HT1080 (cell line): ENCODE measurements around the gene HID1. TPM values are rescaled to one million over a fixed set of nuclear protein-coding genes. Genes with fewer than 3 reads are reported as not detected.

Experiments used
- DNase-seq: peaks from one replicate; pipeline ENCODE4 v3.0.0-alpha.2; 2015; ENCODE audit warnings: low read depth
- total RNA-seq: library from RNA; depleted of rRNA; stranded (reverse); fragments of >200 nt; shearing (Covaris generic); gene quantifications from 2 replicates; pipeline ENCODE4 v1.2.3, GENCODE V29; 2014

The HID1 gene
- total RNA-seq, 1 experiment from 2014 or later: 1.8 TPM

DNA sequence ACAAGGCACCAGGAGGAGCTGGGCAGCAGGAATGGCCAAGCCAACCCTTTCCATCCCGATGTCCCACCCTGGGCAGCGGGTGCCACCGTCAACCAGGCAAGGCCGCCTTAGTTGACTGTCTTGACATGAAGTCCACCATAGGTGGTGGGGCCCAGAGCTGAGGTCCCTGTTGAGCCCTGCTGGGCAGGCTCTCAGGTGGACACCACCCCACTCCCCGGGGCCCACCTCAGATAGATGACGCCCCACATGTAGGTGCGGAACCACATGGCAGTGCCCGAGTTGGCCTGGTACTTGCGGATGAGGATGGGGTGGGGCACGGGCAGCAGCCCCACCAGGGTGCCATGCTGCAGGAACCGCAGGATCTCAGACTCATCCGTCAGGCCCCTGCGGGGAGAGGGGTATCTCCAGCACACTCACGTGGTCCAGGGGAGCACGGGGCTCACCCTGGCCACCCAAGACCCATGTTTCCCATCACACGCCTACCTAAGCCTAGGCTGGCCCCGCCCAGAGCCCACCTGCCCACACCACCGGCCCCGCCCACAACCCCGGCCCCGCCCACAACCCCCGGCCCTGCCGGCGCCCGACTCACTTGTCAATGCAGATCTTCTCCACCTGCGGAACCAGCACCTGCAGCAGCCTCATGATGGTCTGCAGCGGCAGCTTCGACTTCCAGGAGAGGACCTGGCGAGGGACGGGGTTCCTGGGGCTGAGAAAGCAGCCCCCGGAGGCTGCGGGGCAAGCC lies 20.7 kb downstream of the HID1 start:
- no peak for DNase-seq

DNA sequence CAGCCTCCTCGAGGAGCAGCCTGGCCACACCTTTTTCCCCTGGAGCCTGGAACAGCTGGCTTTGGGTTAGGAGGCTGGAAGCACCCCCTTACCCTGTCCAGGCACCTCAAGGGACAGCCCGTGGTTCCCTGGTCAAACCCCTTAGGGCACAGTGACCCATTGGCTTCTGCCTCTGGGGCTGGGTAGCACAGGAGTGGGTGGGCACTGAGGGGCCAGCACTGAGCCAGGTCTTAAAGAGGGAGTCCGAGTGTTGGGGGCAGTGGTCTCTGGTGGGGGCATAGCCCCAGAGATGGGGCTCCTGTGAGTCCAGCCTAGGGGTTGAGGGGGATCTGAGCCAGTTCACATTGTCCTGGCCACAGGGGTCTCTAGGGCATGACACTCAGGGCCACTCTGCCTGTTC lies 21.5 kb downstream of the HID1 start:
- no peak for DNase-seq

DNA sequence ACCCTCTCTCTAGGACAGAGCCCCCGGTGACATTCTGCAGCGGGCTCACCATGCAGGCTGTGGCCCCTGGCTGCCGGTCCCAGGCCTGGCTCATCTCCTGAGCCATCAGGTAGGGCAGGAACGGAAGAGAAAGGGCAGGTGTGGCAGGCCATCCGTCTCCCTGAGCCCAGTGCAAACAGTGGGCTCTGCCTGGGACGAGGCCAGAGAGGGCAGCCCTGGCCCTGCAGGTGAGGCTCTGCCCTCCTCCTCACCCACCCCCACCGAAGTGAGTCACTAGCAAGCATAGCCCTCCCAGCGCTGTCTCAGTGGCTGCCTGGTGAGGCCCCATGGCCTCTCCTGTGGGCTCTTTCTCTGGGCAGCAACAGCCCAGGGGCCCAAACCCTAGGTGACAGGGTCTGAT lies 22.4 kb downstream of the HID1 start:
- DNase-seq: no peak

DNA sequence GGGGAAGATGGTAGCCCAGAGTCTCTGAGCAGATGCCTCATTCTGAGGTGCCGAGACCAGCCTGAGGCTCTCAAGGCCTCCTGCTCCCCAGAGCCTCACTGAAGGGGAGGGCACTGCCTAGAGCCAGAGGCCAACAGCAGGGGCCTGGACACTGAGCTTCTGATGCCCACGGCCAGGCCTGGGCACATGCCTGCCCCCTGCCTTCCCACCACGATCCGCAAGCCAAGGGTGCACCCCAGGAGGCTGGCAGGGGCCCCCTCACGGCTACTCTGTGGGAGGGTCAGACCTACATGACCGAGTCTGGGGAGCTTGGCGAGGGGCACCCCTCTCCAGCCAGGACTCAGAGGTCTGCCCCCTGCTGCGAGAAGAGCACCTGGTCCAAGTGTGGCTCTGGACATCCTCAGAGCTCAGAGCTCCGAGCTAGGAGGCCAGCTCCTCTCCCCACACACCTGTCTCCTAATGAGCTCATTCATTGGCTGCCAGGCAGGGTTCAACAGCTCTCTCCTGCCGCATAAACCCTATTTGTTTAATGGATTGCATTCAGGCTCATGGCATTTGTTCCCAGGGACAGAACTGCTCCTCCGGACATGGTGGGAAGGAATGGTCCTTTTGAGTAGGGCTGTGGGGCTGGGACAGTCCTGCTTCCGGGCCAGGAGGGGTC lies 23.0 kb downstream of the HID1 start:
- no peak for DNase-seq

DNA sequence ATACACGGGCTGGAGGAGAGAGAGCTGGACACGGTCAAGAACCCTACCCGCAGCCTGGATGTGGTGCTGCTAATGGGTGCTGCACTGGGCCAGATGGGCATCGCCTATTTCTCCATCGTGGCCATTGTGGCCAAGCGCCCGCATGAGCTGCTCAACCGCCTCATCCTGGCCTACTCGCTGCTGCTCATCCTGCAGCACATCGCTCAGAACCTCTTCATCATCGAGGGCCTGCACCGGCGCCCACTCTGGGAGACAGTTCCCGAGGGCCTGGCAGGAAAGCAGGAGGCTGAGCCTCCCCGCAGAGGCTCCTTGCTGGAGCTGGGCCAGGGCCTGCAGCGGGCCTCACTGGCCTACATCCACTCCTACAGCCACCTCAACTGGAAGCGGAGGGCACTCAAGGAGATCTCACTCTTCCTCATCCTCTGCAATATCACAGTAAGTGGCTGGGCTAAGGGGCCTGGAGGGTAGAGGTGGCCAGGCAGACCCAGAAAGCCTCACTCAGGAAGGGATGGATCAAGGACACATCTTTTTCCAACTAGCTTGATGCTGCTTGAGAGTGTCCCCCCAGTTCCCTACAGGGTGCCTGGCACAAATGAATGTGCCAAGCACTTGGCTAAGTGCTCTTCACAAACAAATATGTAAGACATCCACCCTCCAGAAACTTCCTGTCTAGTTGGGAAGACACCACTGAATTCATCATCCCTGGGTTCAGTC lies 25.4 kb downstream of the HID1 start:
- no peak for DNase-seq

DNA sequence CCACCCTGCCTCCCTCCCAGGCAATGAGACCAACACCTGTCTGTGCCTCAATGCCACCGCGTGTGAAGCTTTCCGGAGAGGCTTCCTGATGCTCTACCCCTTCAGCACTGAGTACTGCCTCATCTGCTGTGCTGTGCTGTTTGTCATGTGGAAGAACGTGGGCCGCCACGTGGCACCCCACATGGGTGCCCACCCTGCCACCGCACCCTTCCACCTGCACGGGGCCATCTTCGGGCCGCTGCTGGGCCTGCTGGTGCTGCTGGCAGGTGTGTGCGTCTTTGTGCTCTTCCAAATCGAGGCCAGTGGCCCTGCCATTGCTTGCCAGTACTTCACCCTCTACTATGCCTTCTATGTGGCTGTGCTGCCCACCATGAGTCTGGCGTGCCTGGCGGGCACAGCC lies 25.9 kb downstream of the HID1 start:
- DNase-seq: no peak

DNA sequence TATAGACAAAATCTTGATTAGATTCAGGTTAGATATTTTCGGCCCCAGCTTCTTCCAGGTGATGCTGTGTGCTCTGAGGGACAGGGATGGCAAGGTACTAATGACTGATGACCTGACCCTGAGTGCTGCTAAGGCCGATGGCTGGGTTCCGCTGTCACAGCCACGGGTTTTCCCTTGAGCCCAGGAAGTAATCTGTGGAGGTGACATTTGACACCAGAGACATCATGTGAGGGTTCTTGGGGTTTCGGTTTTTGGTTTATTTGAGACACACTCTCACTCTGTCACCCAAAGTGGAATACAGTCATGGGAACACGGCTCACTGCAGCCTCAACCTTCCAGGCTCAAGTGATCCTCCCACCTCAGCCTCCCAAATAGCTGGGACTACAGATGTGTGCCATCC lies 27.0 kb downstream of the HID1 start:
- no peak for DNase-seq

DNA sequence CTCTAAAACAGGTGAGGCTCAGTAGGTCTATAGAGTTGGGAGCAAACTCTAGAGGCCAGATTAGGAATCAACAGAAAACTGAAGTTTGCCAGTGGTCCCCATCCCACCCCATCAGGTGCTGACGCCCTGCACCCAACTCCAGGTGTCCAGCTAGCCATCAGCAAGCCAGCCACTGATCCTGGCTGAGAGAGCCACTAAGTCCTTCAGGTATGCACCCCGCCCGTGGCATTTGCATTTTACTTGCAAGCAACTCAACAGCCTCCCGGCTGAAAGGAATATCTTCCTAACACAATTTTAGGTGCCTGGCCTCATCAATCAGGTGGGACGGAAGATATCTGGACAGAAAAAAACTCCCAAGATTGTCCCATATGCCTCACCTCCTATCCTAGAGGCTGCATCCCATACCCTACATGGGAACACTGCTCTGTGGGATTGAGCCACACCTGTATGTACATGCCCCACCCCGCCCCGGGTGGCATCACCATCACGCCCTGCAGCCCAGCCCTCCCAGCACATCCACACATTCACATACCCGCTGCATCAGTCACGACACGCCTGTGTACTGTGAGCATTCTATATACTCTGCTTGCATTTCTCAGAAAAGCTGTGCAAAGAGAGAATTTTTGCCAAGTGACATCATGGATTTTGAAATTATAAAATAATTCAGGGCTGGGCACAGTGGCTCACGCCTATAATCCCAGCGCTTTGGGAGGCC lies 28.6 kb downstream of the HID1 start:
- no peak for DNase-seq

DNA sequence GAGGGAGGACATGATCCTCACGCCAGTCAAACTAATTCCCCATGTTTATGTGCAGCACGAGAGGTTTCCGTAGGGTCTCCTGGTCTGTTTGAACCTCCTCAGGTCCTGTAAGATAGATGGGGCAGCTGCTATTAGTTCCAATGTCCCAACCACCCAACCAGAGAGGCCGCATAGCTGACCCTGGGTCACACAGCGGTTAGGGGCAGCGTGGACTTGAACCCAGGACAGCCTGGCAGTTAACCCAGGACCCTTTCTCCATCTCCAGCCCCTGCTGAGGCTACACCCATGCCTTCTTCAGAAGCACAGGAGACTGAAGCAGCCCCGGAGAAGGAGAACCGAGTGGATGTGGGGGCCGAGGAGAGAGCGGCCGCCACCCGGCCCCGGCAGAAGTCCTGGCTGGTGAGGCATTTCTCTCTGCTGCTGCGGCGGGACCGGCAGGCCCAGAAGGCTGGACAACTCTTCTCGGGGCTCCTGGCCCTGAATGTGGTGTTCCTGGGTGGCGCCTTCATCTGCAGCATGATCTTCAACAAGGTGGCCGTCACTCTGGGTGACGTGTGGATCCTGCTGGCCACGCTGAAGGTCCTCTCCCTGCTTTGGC lies 31.3 kb downstream of the HID1 start:
- no peak for DNase-seq

DNA sequence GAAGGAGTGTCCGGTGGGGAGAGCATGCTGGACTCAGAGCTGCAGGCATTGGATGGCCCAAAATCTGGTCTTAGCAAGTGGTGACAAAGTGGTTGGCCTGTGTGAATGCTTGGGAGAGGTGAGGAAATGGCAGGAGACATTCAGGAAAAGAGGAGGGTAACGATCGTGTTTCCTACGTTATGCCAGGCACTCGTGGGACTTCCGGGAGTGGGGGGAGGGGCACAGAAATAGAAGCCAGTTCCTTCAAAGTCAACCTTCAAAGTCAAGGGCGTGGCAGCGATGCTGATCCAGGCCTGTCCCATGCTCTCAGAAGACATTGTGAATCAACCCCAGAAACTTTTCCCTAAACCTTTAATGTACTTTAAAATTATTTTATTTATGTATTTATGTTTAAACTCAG lies 33.0 kb downstream of the HID1 start:
- DNase-seq: no peak

DNA sequence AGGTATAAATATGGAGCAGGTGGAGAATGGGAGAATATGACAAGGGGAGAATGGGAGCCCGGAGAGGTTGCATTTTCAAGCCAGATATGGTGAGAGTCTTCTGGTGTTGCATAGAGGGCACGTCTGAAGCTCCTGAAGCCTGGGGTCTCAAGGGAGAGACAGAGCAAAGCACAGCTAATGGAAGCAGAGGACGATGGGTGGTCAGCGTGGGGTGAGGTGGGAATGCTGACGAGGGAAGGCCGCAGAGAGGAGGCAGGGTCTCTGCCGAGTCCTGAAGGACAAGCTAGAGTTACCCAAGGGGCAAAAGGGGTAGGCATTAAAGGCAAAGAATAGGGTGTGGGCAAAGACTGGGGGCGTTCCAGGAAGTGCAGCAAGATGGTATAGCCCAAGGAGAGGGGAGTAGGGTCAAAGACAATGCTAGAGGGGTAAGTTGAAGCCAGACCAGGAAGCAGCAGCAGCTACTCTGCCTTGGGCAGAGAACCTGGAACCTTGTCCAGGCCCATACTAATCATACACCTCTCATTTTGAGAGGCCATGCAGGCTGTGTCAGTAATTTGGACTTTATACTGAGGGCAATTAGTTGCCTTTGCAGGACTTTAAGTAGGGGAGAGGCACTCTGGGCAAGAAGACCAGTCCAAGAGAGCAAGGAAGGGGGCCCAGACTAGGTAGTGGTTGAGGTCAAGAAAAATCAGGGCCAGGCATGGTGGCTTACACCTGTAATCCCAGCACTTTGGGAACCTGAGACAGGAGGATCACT lies 34.2 kb downstream of the HID1 start:
- DNase-seq: no peak

DNA sequence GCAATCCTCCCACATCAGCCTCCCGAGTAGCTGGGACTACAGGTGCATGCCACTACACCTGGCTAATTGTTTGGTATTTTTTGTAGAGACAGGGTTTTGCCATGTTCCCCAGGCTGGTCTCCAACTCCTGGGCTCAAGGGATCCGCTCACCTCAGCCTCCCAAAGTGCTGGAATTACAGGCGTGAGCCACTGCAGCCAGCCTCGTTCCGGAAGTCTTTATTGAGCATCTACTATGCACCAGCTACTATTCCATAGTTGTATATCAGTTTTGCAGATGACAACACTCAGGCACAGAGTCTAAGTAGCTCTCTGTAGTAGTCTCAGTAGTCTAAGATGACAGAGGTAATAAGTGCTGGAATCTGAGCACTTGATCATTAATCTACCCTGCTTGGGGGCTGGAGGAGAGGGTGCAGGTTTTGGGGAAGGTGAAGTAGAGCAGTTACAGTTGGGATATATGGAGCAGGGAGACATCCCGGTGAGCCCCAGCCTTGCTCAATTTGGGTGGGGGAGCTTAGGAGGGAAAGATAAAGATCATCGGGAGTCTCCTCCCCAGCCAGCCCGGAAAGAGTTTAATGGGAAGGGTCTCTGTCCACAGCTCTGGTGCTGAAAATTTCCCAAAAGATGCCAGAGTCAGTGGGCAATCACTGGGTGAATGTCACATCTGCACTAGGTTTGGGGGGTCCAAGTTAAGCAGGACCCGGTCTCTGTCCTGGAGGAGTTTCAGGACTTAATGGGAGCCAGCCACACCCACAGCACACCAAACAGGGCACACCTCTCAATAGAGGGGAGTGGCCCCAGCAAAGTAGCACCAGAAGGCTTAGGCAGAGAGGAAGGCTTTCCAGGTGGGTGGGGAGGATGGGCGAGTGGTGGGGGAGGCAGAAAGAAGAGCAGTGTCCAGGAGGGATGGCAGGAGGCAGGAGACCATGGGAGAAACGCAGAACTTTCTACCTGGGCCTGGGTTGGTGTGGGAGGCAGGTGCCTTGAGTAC lies 35.2 kb downstream of the HID1 start:
- DNase-seq: no peak

DNA sequence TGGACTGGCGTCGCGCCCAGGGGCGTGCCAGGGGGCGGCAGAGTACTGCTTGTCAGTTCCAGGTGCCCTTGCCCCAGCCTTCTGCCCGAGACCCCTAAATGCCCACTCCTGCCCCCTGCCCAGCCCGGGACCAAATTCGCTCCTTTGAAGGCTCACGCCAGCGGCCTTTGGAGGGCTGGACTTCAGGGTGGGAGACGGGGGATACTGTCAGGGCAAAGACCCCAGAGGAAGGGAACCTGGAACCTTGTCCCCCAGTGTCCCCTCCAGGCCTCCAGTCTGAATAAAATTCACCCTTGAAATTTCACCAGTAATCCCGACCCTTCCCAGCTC lies 36.1 kb downstream of the HID1 start:
- DNase-seq: no peak

DNA sequence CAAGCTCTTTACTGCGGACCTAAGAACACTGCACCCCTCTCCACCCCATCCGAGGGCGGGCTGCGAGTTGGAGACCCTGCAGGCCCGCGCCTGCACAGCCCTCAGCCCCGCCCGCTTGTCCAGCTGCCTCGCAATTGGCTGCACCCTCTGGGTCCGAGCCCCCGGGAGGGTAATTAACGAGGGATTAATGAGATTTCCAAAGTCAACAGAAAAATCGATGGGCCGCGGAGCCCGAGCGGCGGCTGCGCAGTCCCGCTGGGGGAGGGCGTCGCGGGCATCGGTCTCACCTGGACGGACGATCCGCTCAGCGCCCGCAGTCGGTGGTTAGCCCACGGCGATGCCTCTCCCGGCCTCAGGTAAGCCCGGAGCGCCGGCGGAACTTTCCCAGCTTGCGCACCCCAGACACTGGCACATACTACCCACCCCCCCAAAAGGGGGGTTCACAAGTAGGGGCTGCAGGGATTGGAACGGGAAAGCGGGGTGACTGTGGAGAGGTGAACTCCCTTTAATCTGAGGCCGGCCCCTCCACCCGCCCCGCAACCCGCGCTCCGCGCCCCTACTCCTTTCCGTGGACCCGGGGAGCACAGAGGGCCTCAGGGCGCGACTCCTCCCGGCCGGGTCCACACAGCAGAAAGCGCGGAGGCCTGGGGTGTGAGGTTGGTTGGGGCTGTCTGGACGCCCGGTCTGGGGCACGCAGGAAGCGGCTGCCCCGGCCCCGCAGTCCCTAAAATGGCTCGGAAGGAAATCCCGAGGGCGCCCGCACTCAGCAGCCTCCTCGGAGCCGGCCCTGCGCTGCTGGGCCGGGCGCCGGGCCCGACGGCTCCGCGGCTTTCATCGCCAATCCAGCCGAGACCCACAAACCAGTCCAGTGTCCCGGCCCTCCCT lies 36.7 kb downstream of the HID1 start, which contains the start of gene OTOP3:
TSS of gene OTOP3 (plus strand) at position 314 of the 885 bp plus-strand sequence. CDS start at position 338, 24 bp downstream.
- DNase-seq: no peak

DNA sequence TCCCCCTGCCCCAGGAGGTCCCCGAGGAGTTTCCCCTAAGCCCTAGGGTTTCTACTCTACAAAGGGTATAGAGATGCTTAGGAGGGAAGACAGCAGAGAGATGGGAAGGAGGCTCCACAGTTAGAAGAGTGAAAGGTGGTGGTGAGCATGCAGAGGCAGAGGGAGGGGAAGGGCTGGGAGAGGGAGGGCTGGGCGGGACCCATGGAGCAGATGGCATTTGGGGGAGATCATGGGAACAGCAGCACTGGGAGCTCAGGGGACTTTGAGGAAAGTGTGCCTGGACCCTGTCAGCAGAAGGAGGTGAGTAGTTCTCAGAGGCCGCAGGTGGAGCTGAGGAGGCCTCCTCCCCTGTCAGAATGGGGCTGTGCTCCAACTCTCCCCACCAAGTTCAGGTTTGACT lies 37.5 kb downstream of the HID1 start:
- no peak for DNase-seq

DNA sequence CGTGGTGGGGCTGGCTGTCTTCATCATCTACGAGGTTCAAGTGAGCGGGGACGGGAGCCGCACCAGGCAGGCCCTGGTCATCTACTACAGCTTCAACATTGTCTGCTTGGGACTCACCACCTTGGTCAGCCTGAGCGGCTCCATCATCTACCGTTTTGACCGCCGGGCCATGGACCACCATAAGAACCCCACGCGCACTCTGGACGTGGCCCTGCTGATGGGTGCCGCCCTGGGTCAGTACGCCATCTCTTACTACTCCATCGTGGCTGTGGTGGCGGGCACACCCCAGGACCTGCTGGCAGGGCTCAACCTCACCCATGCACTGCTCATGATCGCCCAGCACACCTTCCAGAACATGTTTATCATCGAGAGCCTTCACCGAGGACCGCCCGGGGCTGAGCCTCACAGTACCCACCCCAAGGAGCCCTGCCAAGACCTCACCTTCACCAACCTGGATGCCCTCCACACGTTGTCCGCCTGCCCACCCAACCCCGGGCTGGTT lies 42.0 kb downstream of the HID1 start:
- DNase-seq: no peak

DNA sequence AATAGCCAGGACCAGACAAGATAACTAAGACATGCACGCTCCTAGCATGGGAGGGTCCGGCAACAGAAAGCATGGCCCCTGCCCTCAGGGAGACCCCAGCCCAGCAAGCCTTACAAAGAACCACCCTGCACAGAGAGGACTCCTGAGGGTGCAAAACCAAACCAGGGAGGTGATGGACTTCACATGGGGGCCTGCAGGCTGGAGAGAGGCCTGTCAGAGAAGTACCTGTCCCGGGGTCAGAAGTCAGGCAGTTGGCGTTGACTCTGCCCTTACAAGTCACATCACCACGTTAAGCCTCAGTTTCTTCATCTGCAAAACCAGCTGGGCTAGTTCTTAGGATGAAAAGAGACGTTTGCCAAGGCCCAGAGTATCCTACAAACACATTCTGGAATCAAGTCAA lies 43.8 kb downstream of the HID1 start:
- DNase-seq: no peak

DNA sequence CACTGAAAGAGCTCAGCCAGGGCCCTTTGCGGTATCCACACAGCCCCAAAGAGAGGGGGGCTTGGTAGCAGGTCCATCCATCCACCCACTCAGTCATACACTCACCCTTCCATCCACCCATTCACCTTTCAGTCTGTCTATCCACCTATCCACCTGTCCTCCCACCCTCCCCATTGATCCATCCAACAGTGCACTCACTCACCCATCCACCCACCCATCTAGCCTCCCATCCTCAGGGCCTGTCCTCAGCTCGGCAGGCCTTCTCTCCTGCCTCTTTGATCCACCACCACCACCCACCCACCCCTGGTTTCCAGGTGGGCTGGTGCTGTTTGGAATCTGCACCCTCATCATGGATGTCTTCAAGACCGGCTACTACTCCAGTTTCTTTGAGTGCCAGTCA lies 47.3 kb downstream of the HID1 start:
- DNase-seq: no peak
